Stimulated activated CD4-positive, alpha-beta T cell treated with anti-CD3 and anti-CD28 coated beads, Interleukin-1b, Interleukin-23, amount 100 ng/mL, for 24 hours (primary cell): ENCODE data around the gene NIPA2.
"Not testable (repeated sequence)": the region's sequence is repeated elsewhere in the genome, so short reads cannot be mapped to it uniquely, and the experiment has no call there.

ENCODE experiments used
- DNase-seq, 4 experiments: peaks; one replicate each; pipeline ENCODE4 v3.0.0-alpha.2; 2020; ENCODE audit warnings: low read depth in 4 of 4, low spot score in 1 of 4

Gene NIPA2

DNA sequence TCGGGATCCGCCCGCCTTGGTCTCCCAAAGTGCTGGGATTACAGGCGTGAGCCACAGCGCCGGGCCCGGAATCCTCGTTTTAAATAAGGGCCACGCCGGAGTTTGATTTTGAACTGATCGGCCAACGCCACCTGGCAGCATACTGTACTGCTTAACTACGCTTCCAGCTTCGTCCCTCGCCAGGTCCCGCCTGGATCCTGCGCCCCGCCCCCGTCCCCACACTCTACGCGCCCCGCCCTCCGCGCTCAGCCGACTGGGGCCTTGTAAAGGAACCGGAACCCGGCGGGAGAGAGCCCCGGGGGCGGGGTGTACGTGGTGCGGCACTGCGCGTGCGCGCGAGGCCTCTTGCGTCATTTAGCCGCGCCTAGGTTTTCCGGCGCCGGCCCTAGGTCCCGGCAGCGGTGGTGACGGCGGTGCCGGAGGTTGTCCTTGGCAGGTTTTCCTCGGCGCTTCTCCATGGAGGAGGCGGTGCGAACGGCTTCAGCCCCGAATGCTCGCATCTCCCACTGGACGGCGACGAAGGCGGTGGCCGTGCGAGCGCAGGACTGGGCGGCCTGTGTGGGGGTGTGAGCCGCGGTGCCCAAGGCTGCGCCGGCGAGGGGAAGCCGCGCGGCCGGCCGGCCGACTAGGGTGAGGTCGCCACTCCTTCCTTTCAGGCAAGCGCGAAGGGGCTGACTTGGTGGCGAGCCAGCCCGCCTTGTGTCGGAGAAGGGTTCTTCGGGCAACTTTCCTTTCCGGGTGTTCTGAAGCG, at the start of gene NIPA2:
NIPA2 (plus strand) TSS at position 375 of the 751 bp plus-strand sequence. CDS start 13,066 bp downstream, outside the sequence.
- peak; percentile 96 to 98 (median 98) for DNase-seq

DNA sequence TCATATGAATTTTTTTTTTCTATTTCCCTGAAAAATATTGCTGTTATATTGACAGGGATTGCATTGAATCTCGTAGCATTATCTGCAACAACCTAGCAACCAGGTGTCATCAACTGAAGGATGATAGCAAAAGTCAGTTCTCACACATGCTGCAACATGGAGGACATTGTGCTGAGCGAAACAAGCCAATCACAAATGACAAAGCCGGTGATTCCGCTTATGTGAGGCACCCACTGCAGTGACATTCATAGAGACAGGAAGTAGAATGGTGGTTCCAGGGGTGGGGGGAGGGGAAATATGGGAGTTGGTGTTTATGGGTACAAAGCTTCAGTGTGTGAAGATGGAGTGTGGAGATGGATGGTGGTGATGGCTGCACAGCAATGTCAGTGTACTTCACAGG, 44.4 kb upstream of the NIPA2 start:
- no peak for DNase-seq

DNA sequence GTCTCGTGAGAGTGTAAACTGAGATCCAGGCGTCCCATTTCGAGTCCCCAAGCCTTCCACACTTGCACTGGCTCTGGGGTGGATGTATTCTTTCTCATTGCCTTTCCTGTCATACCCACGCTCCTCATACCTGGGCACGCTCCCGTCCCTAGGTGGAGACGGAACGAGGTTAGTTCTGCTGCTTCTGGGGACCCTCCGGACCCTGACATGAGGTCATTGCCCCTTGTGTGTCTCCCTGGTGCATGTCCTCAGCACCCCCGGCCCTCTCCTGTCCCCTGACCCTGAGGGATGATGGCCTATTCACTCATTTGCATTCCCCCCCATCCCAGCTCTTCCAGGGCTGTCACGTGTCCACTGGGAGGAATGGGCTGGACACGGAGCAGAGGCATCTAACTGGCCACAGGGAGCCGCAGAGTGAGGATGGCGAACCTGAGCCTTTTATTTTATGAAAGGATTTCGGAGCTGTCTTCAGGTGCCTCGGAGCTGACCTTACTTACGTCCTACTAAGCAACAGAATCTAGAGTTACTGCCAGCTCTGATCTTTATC, 43.8 kb upstream of the NIPA2 start:
- DNase-seq, result no peak

DNA sequence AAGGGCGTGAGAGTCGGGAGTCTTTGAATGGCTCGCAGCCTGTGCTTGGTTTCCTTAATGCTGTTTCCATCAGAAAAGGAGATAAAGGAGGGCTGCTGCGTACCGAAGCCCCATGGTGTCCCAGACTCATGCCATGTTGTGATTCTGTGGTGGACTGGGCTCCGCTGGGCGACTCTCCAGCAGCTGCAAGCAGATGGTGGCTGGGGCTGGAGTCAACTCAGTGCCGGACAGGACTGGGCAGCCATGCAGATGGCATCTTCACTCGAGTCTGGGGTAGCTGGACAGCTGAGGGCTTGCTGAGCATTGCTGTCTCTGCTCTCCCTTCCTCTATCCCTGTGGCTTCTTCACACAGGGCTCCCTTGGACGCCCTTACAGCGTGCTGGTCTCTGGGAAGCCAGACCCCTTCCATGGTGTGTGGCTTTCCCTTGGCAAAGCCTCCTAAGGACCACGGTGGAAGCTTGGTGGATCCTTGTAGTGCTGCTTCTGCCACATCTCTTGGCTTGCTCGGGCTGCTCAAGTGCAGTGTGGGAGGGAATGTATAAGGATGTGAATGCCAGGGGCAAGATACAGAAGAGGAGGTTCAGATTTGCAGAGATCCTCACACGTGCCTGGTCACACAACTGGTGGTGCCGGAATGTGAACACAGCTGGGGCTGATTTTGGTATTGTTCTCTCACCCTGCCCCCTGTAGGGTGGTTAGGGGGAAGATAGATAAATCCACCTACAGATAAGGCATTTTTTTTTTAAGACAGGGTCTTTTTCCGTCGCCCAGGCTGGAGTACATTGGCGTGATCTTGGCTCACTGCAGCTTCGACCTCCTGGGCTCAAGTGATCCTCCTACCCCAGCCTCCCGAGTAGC, 43.0 kb upstream of the NIPA2 start:
- no peak for DNase-seq

DNA sequence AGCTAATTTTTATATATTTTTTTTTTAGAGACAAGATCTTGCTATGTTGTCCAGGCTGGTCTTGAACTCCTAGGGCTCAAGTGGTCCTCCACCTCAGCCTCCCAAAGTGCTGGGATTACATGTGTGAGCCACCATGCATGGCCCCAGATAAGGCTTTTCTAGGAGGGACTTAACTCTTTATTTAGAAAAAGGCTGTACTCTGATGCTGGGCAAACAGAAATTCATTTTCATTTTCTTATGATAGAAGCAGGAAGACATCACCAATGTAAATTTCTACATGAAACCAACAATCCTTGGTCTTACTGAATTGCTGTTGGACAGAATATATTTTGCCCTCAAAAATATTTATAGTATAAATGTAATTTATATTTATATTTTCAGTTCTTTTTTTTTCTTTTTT, 42.4 kb upstream of the NIPA2 start:
- no peak for DNase-seq

DNA sequence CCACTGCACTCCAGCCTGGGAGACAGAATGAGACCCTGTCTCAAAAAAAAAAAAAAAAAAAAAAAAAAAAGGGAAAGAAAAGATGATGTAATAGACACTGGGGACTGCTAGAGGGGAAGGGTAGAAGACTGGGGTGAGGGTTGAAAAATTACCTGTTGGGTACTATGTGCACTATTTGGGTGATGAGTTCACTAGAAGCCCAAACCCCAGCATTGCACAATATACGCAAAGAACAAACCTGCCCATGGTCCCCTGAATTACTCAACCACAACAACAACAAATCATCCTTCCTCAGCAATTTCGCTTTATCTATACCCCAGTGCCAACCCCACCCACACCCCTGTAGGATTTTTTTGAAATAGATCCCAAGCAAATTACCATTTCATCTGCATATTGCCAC, 38.6 kb upstream of the NIPA2 start:
- no peak for DNase-seq

DNA sequence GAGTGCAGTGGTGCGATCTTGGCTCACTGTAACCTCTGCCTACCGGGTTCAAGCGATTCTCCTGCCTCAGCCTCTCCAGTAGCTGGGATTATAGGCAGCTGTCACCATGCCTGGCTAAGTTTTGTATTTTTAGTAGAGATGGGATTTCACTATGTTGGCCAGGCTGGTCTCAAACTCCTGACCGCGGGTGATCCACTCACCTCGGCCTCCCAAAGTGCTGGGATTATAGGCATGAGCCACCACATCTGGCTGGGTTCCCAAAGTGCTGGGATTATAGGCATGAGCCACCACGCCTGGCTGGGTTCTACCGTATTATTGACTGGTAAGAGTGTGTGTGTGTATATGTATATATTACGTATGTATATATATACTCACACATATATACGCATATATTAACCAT, 35.5 kb upstream of the NIPA2 start:
- DNase-seq, result not testable (repeated sequence)

DNA sequence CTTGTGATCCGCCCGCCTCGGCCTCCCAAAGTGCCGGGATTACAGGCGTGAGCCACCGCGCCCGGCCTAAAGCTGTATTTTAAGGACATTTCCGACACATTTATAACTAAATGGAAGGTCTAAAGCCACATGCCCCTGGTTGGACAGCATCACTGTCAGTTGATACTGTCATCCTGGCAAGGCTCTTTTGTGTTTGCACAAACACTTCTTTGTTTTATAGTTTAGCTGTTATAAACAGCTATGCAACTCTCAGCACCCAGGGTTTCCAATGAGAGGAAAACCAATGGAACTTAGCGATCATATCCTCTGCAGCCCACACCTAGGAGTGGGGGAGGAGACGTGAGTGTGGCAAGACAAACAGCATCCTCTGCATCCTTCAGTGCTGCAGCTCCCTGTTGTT, 32.3 kb upstream of the NIPA2 start:
- DNase-seq, result no peak

DNA sequence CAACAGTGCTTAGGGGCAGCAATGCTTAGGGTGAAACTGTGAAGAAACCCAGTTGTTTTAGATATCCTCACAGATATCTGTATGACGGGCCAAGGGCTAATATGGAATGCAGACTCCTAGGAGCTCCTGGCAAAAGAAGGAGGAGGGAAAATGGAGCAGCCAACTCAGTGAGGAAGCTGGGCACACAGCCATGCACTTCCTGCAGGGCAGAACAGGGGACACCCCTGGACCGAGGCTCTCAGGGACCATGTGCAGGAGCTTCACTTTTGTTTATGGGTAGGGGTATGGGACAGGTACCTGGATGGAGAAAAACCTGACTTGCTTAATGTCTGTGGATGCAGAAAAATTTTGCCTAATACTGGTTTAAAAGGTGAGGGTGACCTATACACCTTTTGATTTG, 31.8 kb upstream of the NIPA2 start:
- DNase-seq, result no peak

DNA sequence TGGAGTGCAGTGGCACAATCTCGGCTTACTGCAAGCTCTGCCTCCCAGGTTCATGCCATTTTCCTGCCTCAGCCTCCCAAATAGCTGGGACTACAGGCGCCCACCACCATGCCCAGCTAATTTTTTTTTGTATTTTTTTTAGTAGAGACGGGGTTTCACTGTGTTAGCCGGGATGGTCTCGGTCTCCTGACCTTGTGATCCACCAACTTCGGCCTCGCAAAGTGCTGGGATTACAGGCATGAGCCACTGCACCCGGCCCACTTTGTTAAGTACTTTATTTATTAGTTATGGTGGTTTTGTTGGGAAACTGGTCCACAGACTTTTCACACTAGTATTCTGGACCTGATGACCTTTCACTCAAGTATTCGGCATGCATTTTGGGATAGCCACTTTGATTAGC, 30.6 kb upstream of the NIPA2 start:
- not testable (repeated sequence) for DNase-seq

DNA sequence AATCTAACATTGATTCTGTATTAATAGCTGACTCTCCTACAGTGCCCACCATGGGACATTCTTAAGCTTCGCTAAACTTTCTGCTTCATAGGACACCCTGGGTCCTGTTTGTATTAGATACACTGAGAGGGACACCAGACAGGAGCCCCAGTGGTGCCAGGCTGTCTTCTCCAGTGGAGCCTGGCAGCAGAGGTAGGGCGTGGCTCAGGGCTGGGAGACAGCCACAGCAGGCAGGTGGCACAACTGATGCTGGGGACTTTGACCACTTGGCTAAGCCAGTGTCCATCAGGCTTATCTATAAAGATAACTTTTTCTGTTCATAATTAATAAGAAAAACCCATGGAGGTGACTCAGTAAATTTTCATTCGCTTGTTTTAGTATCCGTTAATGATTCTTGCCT, 30.2 kb upstream of the NIPA2 start:
- DNase-seq, result no peak

DNA sequence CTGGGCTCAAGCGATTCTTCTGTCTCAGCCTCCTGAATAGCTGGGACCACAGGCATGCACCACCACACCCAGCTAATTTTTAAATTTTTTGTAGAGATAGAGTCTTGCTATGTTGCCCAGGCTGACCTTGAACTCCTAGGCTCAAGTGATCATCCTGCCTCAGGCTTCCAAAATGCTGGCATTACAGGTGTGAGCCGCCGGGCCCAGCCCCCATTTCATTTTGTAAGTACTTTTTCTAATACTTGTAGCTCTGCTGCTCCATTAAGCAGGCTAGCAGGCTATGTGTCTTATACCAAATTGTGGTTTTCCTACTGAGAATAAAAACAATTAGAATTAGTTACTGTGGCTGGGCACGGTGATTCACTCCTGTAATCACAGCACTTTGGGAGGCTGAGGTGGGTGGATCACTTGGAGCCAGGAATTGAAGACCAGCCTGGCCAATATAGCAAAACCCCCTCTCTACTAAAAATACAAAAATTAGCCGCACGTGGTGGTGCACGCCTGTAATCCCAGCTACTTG, 29.6 kb upstream of the NIPA2 start:
- DNase-seq, result no peak

DNA sequence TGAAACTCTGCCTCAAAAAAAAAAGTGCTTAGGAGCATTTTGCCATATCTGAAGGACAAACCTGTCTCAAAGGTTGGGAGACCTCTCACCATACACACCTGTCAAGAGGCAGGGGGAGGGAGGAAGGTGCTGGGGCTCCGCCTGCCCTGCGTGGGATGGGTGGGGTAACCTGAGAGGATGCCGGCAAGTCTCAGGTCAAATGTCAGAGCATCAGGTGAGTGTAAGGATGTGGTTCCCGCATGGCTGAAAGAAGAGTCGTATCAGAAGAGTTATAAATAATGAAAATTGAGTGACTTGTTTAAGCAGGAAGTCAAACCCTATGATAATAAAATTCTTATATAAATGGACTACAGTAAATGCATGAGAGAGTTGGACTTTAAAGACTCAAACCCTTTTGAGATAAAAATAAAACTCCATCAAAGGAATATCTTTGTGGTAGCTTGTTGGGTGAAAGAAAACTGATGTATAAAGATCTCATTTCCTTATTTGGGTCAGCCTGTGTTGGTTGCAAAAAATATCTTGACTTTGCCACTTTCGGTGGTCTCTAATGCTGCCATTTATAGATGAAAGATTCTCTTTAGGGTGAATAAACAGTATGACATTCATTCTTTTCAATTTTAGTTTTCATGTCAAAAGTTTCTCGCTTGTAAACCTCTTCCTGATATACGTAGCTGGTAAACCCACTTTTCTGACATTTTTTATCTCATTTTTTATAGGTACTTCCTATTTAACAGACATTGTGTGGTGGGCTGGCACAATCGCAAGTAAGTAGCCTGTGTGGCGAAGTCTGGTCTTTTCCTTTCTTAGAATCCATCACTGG, 28.2 kb upstream of the NIPA2 start:
- no peak for DNase-seq

DNA sequence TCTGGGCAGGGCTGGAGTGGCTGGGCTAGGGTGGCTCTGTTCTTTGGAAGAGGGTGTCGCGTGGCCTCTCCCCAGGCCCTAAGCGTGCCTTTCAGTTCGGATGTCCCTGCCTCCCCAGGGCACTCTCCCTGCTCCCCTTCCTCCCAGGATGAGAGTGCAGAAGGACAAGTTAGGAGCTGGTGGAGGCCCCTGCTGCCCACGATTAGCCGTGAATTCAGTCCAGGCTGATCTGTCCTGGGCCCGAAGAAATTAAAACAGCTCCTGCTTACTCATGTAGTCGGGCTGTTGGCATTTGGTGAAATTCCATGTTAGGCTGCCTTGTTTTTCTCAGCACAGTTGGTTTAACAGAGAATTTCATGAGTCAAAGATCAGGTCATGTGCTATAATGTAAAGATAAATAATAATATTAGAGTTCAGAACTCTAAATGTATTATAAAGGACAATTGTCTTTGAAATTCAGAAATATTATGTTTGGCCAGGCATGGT, 27.6 kb upstream of the NIPA2 start:
- DNase-seq, result no peak

DNA sequence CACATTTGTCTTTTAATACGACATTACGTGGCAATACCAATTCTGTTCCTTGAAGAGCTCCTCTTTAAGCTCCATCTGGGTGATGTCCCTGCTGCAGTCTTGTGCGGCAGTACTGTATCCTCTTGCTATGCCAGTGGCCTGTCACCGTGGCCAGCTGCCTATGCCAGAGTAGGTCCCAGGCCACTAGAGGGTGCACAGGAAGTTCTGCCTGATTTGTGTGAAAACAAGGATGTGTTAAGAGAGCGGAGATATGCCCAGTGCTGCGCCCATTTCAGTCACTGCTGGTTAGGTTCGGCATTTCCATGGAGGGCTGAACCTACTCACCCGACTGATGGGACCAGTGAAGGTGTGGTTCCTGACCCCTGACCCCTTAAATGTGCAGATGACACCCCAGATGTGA, 26.8 kb upstream of the NIPA2 start:
- no peak for DNase-seq

DNA sequence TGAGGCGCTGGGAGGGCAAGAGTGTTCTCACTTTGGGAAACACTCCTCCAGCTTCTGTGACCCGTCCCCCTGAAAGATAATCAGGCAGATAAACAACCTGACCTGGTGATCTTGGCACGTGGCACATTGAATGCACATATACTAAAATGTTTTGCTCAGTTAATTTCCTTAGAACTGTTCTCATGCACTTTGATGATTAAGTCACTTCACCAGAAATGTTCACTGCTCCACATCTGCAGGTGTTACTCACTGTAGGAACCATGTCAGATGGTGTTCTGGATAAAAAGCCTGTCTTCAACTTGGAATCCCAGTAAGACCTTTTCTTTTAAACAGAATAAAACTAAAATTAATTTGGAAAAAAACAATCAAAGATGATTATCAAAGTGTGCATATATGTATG, 24.6 kb upstream of the NIPA2 start:
- DNase-seq, result no peak

DNA sequence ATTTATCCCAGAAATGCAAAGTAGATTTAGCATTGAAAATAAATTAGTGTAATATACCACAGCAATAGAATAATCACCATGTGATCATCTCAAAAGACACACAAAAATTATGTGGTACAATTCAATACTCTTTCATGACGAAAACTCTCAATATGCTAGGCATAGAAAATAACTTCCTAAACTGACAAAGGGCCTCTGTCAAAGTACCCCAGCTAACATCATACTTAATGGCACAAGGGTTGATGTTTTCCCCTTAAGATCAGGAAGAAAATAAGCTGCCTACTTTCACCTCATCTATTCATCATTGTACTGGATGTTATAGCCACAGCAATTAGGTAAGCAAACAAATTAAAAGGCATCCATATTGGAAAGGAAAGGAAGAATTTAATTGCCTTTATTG, 22.7 kb upstream of the NIPA2 start:
- no peak for DNase-seq

DNA sequence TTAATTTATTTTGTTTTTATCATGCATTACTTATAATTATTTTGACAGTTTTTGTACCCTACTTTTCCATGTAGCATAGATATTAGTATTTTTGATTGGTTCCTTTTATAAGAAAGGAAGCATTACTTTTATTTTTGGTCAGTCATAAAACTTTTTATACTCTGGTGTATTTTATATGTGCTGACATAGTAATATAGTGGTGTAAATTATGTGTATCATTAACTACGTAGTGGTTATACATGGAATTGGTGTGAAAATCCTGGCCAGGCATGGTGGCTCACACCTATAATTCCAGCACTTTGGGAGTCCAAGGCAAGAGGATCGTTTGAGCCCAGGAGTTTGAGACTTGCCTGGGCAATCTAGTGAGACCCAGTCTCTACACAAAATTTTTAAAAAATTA, 18.8 kb upstream of the NIPA2 start:
- DNase-seq, result no peak

DNA sequence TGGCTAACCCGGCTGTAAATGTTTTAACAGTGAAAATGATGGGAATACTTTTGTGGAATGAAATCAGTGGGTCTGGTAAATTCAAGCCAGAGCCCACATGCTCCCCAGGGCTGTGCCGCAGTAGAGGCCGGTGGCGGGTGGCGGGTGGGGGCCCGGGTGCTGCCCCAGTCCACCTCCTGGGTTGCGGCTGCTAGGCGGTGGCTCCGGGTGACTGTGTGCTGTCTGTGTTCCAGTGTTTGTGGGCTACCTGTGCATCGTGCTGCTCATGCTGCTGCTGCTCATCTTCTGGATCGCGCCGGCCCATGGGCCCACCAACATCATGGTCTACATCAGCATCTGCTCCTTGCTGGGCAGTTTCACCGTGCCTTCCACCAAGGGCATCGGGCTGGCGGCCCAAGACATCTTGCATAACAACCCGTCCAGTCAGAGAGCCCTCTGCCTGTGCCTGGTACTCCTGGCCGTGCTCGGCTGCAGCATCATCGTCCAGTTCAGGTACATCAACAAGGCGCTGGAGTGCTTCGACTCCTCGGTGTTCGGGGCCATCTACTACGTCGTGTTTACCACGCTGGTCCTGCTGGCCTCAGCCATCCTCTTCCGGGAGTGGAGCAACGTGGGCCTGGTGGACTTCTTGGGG, 14.9 kb upstream of the NIPA2 start:
- DNase-seq, result no peak

DNA sequence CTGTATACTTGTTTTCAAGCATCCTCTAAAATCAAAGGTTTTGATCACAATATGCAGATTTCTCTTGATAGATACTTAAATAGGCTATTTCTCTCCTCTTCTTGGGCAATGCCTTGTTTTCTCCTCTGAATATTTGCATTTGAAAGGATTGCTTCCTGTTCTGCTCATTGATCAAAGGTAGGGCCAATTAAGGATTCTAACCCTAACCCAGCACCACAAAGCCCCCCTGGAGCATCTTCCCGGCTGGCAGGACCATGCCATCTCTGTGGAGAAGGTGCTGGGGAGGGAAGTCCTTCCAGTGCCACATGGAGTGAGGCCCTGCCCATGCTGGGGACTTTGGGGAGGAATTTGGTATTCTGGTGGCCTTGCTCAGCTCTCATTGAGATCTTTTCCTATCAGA, 11.3 kb upstream of the NIPA2 start:
- DNase-seq, result no peak

DNA sequence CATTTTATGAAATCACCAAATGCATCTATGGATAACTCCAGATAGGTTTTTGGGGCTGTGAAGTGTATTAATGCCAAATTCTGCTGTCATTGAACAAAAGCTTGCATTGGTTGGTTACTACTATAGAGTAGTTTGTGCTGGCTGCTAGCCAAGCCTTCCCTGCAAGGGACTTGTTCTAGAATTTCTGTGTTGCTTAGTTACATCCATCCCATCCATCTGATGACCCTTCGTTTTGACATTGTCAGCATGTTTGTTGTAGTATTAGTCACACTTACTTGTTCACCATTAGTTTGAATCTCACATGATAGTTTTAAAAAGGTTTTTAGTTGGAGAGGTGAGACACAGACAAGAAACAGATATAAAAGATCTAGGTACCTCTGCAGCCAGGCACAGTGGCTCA, 7.0 kb upstream of the NIPA2 start:
- no peak for DNase-seq
